ENCODE measurements around the gene RMC1.
"Not testable (repeated sequence)": the region's sequence is repeated elsewhere in the genome, so short reads cannot be mapped to it uniquely, and the experiment has no call there.

The RMC1 gene

DNA sequence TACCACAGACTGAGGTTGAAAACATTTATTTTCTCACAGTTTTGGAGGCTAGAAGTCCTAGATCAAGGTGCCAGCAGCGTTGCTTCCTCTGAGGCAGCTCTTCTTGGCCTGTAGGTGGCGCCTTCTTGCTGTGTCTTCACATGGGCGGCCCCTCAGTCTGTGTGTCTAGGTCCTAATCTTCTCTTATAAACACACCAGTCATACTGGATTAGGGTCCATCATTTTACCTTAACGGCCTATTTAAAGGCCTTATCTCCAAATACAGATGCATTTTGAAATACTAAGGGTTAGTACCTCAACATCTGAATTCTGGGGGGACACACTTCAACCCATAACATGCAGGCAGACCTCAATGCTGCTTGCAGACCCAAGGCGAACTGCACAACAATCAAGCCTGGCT is 4.4 kb upstream of the RMC1 start:
- peak; percentile 44 for DNase-seq

- DNase-seq, result no peak
Measured at GRCh38 chr18:23499291-23499781, 4.0 kb upstream of the RMC1 start.

DNA sequence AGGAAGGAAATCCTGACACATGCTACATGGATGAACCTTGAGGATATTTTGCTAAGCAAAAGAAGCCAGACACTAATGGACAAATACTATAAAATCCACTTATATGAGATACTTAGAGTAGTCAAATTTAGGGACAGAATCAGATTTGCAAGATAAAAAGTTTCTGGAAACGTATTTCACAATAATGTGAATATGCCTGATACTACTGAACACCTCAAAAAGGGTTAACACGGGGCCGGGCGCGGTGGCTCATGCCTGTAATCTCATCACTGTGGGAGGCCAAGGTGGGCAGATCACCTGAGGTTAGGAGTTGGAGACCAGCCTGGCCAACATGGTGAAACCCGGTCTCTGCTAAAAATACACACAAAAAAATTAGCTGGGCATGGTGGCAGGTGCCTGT is 1.7 kb upstream of the RMC1 start:
- no peak for DNase-seq

GRCh38 chr18:23502516-23503037 is 734 bp upstream of the RMC1 start:
- no peak for DNase-seq

DNA sequence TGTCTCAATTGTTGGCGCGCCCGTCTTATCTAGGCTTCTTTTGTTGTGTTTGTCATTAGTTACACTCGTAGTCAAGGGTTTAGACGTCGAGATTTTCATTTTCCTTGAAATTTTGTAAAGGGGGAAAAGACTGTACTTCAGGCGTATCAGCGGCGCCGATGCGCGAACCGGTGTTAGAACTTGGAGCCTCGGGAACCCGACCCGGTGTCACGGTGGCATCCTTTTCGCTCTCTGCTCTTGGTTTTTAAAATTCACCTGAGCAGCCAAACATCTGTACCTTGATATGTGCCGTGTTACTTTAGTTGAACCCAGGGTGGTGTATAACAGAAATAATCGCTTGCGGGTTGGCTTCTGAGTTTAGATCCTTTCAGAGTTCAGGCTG is 643 bp downstream of the RMC1 start:
- no peak for DNase-seq

GRCh38 chr18:23504720-23505119 is 1.4 kb downstream of the RMC1 start:
- DNase-seq, result no peak

DNA sequence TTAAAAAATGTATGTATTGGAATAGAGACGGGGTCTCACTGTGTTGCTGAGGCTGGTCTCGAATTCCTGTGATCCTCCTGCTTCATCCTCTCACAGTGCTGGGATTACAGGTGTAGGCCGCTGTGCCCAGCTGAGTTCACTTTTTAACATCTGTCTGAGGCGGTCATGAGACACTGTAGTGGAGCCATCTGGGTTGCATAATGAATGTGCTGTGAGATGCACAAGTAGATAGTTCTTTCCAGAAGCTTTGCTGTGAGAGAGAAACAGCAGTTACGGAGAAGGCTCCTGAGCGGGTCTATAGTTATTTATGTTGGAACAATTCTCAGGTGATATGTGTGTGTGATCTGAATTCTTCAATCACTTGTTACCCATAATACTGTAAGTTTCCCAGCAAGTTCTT is 3.1 kb downstream of the RMC1 start:
- DNase-seq, result no peak

- DNase-seq, result not testable (repeated sequence)
Measured at GRCh38 chr18:23510923-23511322, 7.6 kb downstream of the RMC1 start.

DNA sequence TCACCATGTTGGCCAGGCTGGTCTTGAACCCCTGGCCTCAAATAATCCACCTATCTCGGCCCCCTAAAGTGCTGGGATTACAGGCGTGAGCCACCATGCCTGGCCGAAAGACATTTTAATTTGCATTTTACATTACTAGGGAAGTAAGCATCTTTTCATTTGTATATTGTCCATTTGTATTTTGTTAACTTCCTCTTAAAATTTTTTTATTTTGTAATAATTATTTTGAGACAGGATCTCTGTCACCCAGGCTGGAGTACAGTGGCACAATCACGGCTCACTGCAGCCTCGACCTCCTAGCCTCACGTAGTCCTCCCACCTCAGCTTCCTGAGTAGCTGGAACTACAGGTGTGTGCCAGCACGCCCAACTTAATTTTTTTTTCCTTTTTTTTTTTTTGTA is 8.9 kb downstream of the RMC1 start:
- DNase-seq, result not testable (repeated sequence)

GRCh38 chr18:23512641-23513040 is 9.3 kb downstream of the RMC1 start:
- DNase-seq, result no peak

DNA sequence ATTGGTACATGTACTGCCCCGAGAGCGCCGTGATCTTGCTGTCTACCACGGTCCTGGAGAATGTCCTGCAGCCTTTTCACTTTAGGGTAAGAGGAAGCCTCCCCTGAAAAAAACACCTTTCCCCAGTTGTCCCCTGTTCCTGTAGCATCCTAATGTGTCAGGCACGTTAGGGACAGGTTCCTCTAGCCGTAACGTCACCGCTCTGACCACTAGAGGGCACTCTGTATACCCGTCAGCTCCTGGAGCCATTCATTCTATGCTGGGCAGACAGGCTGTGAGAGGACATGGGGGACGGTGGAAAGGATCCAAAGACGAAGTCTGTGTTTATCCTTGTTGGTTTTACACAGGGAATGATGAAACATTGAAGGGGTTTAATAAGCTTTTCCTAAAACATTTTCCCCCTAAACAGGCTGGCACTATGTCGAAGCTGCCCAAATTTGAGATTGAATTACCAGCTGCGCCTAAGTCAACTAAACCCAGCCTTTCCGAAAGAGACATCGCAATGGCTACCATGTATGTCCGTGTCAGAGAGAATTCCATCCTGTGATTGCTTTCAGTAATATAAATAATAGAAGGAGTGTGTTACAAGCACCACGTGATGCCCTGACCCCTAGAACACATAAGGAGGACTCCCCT is 12.7 kb downstream of the RMC1 start:
- DNase-seq, result peak; percentile 71

DNA sequence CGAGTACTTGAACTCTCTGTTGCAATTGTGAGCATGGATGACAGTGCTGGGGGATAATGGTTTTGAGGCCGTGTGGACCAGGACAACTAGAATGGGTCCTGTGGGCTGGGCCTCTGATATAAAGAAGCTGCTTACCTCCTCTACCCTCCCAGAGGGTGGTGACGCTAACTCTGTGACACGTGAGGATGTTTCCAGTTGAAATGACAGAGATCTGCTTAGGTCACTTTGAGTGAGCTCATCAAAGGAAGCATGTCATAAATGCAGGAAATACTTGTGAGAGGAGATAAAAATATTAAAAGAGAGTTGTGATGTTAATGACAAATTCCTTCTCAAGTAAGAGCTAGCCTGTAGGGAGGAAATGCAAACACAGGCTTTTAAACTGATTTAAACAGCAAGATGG is 16.4 kb downstream of the RMC1 start:
- no peak for DNase-seq

- no peak for DNase-seq
Measured at GRCh38 chr18:23521271-23521670, 18.0 kb downstream of the RMC1 start.

- no peak for DNase-seq
Measured at GRCh38 chr18:23521907-23522306, 18.6 kb downstream of the RMC1 start.

- no peak for DNase-seq
Measured at GRCh38 chr18:23523429-23524212, 20.3 kb downstream of the RMC1 start.

GRCh38 chr18:23524213-23524707 is 20.9 kb downstream of the RMC1 start:
- DNase-seq, result no peak

DNA sequence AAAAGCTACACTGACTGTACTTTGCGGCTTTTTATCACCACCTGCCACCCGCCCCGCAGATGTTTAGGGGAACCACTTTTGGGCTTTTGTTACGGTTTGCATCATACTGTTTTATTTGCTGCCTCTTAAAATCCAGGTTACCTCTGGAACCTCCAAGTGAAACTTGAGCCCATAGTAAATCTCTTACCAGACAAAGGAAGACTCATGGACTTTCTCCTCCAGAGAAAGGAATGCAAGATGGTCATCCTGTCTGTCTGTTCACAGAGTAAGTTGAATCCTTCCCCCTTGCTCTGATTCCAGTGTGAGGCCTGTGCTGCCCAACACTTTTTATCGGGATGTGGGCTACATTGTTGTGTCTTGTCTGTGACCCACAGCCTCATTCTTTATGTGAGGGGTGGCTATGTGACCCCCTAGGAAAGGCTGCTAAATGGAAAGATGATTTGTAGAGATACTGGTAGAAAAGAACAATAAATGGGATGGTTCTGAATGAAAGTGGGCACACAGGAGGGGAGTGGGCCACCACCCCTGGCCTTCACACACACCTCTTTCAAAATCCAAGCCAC is 23.3 kb downstream of the RMC1 start:
- no peak for DNase-seq

DNA sequence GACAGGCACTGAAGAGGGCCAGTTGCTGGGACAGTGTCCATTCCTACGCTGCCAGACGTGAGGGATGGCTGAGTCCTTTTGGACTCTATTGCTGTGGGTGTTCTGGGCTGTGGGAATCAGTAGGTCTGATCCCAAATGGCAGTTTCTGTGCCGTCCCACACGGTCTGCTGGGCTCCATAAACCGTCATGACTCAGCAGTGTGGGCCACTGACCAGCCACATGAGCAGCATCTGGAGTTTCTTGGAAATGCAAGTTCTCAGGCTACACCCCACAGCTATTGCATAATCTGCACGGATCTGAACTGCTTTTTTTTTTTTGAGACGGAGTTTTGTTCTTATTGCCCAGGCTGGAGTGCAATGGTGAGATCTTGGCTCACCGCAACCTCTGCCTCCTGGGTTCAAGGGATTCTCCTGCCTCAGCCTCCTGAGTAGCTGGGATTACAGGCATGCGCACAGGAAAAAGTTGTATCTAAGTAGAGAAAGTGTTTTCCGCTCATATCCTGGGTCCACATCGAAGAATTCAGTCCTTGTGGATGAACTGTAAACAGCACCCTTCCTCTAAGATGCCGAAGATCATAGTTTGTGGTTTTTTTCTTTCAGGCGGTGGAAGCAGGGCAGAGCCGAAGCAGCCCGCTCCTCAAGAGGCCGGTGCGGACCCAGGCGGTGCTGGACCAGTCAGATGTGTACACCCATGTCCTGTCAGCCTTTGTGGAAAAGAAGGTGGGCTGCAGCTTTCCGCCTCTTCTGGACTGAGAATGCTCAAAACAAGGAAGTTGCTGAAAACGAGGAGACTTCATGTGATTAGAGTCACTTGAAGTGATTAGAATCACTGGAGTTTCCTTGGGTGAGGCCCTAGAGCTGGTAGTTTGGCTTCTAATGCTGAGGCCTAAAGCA is 25.5 kb downstream of the RMC1 start:
- no peak for DNase-seq

DNA sequence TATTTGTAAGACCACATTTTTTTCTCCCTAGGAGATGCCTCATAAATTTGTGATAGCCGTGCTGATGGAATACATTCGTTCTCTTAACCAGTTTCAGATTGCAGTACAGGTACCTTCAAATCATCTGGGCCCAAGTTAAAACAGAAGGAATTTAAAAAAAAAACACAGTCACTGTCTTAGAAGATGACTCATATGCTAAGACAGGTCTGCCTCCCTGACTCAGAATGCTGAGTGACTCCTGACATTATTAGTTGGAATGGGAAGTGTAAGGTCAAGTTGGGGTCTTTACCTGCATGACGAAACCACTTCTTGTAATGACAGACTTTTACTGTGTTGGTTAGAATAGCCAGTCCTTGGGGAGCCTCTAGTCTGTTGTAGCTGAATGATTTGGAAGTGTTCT is 26.3 kb downstream of the RMC1 start:
- no peak for DNase-seq

- no peak for DNase-seq
Measured at GRCh38 chr18:23530195-23530594, 26.9 kb downstream of the RMC1 start.

DNA sequence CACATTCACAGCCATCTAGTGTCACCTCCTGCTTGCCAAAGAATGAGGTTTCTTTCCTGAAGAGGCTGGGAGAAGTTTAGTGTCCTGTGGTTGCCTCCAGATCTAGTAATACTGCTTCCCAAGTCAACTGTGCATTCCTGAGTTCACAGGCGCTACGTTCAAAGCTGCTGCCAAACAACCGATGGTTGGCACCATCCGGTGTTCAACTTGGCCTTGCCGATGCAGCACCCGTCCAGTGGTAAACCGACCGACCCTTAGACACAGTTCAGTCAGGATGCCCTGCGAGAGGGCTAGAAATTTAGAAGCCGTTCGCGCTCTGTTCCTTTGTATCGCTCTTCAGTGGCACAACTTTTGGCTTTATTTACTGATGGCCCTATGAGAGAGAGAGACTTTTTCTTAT is 28.6 kb downstream of the RMC1 start:
- DNase-seq, result no peak

DNA sequence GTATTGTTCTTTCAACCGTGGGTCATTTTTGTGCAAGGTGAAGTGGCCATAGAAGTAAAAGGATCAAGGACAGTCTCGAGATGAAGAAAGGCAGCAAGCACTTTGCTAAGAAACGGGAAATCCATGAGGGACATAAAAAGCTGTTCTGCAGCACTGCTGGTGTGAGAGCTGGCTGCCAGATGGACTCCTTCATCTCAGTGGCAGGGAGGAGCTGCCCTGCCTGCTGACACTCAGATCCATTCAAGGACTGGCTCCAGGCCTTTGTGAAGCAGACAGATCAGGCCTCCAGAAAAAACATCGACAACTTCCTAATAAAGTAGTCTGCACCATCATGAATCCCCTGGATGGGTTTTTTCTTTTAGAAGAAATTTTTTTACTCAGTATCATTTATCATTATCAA is 29.5 kb downstream of the RMC1 start:
- DNase-seq, result peak; percentile 32

GRCh38 chr18:23534276-23534675 is 31.0 kb downstream of the RMC1 start:
- DNase-seq, result no peak
